HepG2 (cell line): ENCODE results near the gene CRYM.

Source experiments
- CBX5 ChIP-seq: sonication (generic); formaldehyde crosslinking; IDR thresholded peaks from 2 replicates; pipeline ENCODE4 v1.4.0; 2020; ENCODE audit warnings: missing genetic modification reagents, borderline replicate concordance
- CENPT ChIP-seq: sonication (generic); formaldehyde crosslinking; IDR thresholded peaks from 2 replicates; pipeline ENCODE4 v1.8.0; 2022; ENCODE audit warnings: low read depth, mild to moderate bottlenecking, moderate library complexity, missing genetic modification reagents
- ETV6 ChIP-seq: sonication (generic); formaldehyde crosslinking; conservative IDR thresholded peaks from 2 replicates; pipeline ENCODE4 v1.4.0; 2020; ENCODE audit warnings: missing genetic modification reagents
- FOXA3 ChIP-seq: IDR thresholded peaks from 2 replicates; pipeline ENCODE4 v1.6.1; 2016; ENCODE audit warnings: missing genetic modification reagents, missing compliant biosample characterization
- POLR2AphosphoS5 ChIP-seq: IDR thresholded peaks from 2 replicates; pipeline ENCODE4 v1.6.1; 2012; ENCODE audit warnings: low read depth, low read length
- TAF1 ChIP-seq: sonication (generic); formaldehyde crosslinking; IDR thresholded peaks from 2 replicates; pipeline ENCODE4 v1.4.0; 2020; ENCODE audit warnings: missing genetic modification reagents
- TARDBP ChIP-seq: sonication (generic); formaldehyde crosslinking; IDR thresholded peaks from 2 replicates; pipeline ENCODE4 v1.8.0; 2022; ENCODE audit warnings: mild to moderate bottlenecking, missing genetic modification reagents
- YEATS2 ChIP-seq: sonication (generic); formaldehyde crosslinking; IDR thresholded peaks from 2 replicates; pipeline ENCODE4 v1.4.0; 2020; ENCODE audit warnings: missing genetic modification reagents, borderline replicate concordance
- ZNF274 ChIP-seq: sonication (generic); formaldehyde crosslinking; IDR thresholded peaks from 2 replicates; pipeline ENCODE4 v1.5.1; 2020; ENCODE audit warnings: mild to moderate bottlenecking, missing genetic modification reagents
- ZNF776 ChIP-seq: sonication (generic); formaldehyde crosslinking; IDR thresholded peaks from 2 replicates; pipeline ENCODE4 v1.4.0; 2020; ENCODE audit warnings: mild to moderate bottlenecking, missing genetic modification reagents
- TF ChIP-seq, protein P1 (sequence below): IDR thresholded peaks from 2 replicates; pipeline ENCODE4 v1.6.1; 2012; ENCODE audit warnings: low read length, improper control_type of control experiment
- TF ChIP-seq, protein P2 (sequence below): sonication (generic); formaldehyde crosslinking; IDR thresholded peaks from 2 replicates; pipeline ENCODE4 v1.5.0; 2020; ENCODE audit warnings: mild to moderate bottlenecking, missing genetic modification reagents, moderate library complexity
- TF ChIP-seq, protein P3 (sequence below): sonication (generic); formaldehyde crosslinking; IDR thresholded peaks from 2 replicates; pipeline ENCODE4 v1.8.0; 2022; ENCODE audit warnings: missing genetic modification reagents, low read depth, mild to moderate bottlenecking, borderline replicate concordance
- TF ChIP-seq, protein P4 (sequence below): sonication (generic); formaldehyde crosslinking; IDR thresholded peaks from 2 replicates; pipeline ENCODE4 v1.5.0; 2020; ENCODE audit warnings: missing genetic modification reagents

DNA sequence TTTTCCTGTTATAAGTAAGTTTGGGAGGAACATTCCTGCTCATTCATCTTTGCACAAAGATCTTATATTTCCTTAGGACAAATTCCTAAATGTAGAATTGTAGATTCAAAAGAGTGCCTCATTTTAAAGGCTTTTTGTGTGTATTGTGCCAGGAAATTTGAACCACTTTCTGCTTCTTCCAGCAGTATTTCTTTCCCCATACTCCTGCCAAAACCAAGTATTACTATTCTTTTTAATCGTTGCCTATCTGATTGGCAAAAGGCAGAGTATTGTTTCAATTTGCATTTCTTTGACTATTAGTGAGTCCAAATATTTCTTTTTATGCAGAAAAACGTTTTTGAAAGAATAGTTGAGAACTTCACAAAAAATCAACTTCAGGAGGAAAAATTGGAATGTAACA lies 35.3 kb downstream of the CRYM start:
- TF ChIP-seq ETV6 = no peak
- TF ChIP-seq, protein P1, sequence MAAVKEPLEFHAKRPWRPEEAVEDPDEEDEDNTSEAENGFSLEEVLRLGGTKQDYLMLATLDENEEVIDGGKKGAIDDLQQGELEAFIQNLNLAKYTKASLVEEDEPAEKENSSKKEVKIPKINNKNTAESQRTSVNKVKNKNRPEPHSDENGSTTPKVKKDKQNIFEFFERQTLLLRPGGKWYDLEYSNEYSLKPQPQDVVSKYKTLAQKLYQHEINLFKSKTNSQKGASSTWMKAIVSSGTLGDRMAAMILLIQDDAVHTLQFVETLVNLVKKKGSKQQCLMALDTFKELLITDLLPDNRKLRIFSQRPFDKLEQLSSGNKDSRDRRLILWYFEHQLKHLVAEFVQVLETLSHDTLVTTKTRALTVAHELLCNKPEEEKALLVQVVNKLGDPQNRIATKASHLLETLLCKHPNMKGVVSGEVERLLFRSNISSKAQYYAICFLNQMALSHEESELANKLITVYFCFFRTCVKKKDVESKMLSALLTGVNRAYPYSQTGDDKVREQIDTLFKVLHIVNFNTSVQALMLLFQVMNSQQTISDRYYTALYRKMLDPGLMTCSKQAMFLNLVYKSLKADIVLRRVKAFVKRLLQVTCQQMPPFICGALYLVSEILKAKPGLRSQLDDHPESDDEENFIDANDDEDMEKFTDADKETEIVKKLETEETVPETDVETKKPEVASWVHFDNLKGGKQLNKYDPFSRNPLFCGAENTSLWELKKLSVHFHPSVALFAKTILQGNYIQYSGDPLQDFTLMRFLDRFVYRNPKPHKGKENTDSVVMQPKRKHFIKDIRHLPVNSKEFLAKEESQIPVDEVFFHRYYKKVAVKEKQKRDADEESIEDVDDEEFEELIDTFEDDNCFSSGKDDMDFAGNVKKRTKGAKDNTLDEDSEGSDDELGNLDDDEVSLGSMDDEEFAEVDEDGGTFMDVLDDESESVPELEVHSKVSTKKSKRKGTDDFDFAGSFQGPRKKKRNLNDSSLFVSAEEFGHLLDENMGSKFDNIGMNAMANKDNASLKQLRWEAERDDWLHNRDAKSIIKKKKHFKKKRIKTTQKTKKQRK = no peak
- no peak for TF ChIP-seq CBX5 (CRISPR knock-in tag)
- TF ChIP-seq TARDBP (CRISPR knock-in tag) = no peak
- no peak for TF ChIP-seq CENPT
- no peak for TF ChIP-seq FOXA3 (CRISPR knock-in tag)
- no peak for TF ChIP-seq YEATS2
- TF ChIP-seq POLR2AphosphoS5 = no peak
- TF ChIP-seq, protein P2, sequence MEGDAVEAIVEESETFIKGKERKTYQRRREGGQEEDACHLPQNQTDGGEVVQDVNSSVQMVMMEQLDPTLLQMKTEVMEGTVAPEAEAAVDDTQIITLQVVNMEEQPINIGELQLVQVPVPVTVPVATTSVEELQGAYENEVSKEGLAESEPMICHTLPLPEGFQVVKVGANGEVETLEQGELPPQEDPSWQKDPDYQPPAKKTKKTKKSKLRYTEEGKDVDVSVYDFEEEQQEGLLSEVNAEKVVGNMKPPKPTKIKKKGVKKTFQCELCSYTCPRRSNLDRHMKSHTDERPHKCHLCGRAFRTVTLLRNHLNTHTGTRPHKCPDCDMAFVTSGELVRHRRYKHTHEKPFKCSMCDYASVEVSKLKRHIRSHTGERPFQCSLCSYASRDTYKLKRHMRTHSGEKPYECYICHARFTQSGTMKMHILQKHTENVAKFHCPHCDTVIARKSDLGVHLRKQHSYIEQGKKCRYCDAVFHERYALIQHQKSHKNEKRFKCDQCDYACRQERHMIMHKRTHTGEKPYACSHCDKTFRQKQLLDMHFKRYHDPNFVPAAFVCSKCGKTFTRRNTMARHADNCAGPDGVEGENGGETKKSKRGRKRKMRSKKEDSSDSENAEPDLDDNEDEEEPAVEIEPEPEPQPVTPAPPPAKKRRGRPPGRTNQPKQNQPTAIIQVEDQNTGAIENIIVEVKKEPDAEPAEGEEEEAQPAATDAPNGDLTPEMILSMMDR = no peak
- TF ChIP-seq, protein P3, sequence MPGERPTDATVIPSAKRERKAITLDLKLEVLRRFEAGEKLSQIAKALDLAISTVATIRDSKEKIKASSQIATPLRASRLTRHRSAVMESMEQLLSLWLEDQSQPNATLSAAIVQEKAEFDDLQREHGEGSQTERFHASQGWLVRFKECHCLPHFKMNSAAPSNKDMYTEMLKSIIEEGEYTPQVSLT = no peak
- no peak for TF ChIP-seq TAF1 (CRISPR knock-in tag)
- TF ChIP-seq ZNF274 = no peak
- TF ChIP-seq, protein P4, sequence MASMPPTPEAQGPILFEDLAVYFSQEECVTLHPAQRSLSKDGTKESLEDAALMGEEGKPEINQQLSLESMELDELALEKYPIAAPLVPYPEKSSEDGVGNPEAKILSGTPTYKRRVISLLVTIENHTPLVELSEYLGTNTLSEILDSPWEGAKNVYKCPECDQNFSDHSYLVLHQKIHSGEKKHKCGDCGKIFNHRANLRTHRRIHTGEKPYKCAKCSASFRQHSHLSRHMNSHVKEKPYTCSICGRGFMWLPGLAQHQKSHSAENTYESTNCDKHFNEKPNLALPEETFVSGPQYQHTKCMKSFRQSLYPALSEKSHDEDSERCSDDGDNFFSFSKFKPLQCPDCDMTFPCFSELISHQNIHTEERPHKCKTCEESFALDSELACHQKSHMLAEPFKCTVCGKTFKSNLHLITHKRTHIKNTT (CRISPR knock-in tag) = no peak
- no peak for TF ChIP-seq ZNF776 (CRISPR knock-in tag)
